Bronchial epithelial cell (primary cell): ENCODE measurements around the gene SHMT1. TPM values are rescaled to one million over a fixed set of nuclear protein-coding genes. Genes with fewer than 3 reads are reported as not detected.
"Not testable (repeated sequence)": the region's sequence is repeated elsewhere in the genome, so short reads cannot be mapped to it uniquely, and the experiment has no call there.

Experiments
- DNase-seq: peaks from one replicate; pipeline ENCODE4 v3.0.0-alpha.2; 2010; ENCODE audit warnings: low read depth
- FAIRE-seq: peaks from 2 replicates; lab custom pipeline; 2011; peaks lifted over from hg19 to GRCh38; lab: Jason Lieb, UNC
- H3K27me3 ChIP-seq: 2 replicates; pipeline ENCODE4 v1.5.1; 2011; ENCODE audit warnings: low read length; ENCODE audit not compliant: control insufficient read depth, insufficient read depth
- H3K36me3 ChIP-seq: 2 replicates; pipeline ENCODE4 v1.5.1; 2011; ENCODE audit warnings: low read length; ENCODE audit not compliant: control insufficient read depth, insufficient read depth
- H3K4me3 ChIP-seq: 2 replicates; pipeline ENCODE4 v1.5.1; 2011; ENCODE audit warnings: mild to moderate bottlenecking, low read depth, low read length, control low read depth
- CTCF ChIP-seq: IDR thresholded peaks from 2 replicates; pipeline ENCODE4 v1.5.1; 2011; ENCODE audit warnings: mild to moderate bottlenecking, moderate library complexity, low read length, control low read depth, inconsistent platforms; ENCODE audit not compliant: insufficient read depth, severe bottlenecking
- total RNA-seq: library from RNA; depleted of rRNA; stranded (reverse); fragments of >200 nt; gene quantifications from 2 replicates; pipeline ENCODE4 v1.2.1, GENCODE V29; 2014

Gene SHMT1
- total RNA-seq, 1 donor from 2014 or later, result 15.3 TPM

GRCh38 chr17:18339933-18340332 lies 23.4 kb downstream of the SHMT1 start:
- DNase-seq, result no peak
- Histone ChIP-seq H3K4me3 (no peak overlapping the region), H3K36me3 (peaks cover 12% of the 10 kb centered on the region), H3K27me3 (no peaks in the 10 kb centered on the region)
- TF ChIP-seq CTCF, result no peak
- no peak for FAIRE-seq

GRCh38 chr17:18338158-18338557 lies 25.2 kb downstream of the SHMT1 start:
- DNase-seq, FAIRE-seq, H3K27me3 ChIP-seq, H3K4me3 ChIP-seq: not testable (repeated sequence)
- peaks cover 11% of the 10 kb centered on the region for H3K36me3 ChIP-seq

GRCh38 chr17:18332909-18333489 lies 30.4 kb downstream of the SHMT1 start:
- Histone ChIP-seq H3K4me3 (no peak overlapping the region), H3K36me3 (peaks cover 5% of the 10 kb centered on the region), H3K27me3 (no peaks in the 10 kb centered on the region)
- FAIRE-seq, result no peak
- TF ChIP-seq CTCF, result no peak
- no peak for DNase-seq

- H3K36me3 ChIP-seq, result peaks cover 6% of the 10 kb centered on the region
- no peaks in the 10 kb centered on the region for H3K27me3 ChIP-seq
- H3K4me3 ChIP-seq, result no peak overlapping the region
- no peak for TF ChIP-seq CTCF
- no peak for DNase-seq
- FAIRE-seq, result no peak
Observed at GRCh38 chr17:18331879-18332278, 31.5 kb downstream of the SHMT1 start.

- Histone ChIP-seq H3K27me3 (no peaks in the 10 kb centered on the region), H3K4me3 (no peak overlapping the region), H3K36me3 (peaks cover 16% of the 10 kb centered on the region)
- no peak for FAIRE-seq
- DNase-seq, result no peak
- TF ChIP-seq CTCF, result no peak
Observed at GRCh38 chr17:18328643-18329204, 34.6 kb downstream of the SHMT1 start.

GRCh38 chr17:18327556-18327955 lies 35.8 kb downstream of the SHMT1 start:
- TF ChIP-seq CTCF, result no peak
- FAIRE-seq, result no peak
- DNase-seq, result no peak
- Histone ChIP-seq H3K27me3 (no peaks in the 10 kb centered on the region), H3K36me3 (peaks cover 20% of the 10 kb centered on the region), H3K4me3 (no peak overlapping the region)
